A172 (cell line): ENCODE data around the gene TADA1. TPM values are rescaled to one million over a fixed set of nuclear protein-coding genes. Genes with fewer than 3 reads are reported as not detected.
"Not testable (repeated sequence)": the region's sequence is repeated elsewhere in the genome, so short reads cannot be mapped to it uniquely, and the experiment has no call there.

Source experiments
- DNase-seq: peaks from one replicate; pipeline ENCODE4 v3.0.0-alpha.2; 2015; ENCODE audit warnings: low spot score
- total RNA-seq: library from RNA; depleted of rRNA; stranded (reverse); fragments of >200 nt; shearing (Covaris generic); gene quantifications from 2 replicates; pipeline ENCODE4 v1.2.3, GENCODE V29; 2014; rRNA removed

The TADA1 gene
- total RNA-seq, 1 experiment from 2014 or later: 28.5 TPM

DNA sequence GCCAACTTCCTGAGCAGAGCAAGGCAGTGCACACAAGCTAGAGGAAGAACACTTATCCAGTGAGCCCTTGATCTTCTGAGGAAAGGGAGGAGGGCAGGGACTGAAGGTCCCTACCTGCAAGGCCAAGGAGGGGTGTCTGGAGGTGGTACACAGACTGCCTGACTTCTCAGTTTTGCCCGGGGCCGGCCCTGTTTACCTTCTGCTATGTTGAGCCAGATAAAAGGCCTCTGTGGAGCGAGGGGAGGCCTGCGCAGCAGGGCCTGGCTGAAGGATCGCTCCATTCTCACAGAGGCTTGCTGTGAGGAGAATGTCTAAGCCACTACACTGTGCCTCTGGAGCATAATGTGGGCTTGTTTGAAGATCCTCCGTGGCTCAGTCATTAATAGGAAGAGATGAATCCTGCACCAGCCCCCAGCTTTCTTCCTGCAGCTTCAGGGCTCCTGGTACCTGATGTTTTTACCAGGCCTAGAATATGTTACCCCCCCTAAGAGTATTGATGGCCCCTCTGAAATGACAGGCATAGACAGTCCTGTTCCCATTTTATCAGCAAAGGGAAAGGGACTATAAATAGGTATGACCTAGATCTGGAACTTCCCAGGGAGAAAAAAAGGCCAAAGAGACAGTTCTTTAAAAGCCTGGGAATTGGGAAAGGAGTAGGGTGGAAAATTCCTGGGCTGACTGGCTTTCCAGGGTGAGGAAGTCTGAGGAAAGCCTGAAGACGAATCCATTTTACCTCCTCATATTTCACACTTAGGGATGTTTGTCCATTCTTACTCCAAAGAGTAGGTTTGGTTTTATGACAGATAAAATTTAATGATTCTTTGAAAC is 32.1 kb downstream of the TADA1 start:
- no peak for DNase-seq

DNA sequence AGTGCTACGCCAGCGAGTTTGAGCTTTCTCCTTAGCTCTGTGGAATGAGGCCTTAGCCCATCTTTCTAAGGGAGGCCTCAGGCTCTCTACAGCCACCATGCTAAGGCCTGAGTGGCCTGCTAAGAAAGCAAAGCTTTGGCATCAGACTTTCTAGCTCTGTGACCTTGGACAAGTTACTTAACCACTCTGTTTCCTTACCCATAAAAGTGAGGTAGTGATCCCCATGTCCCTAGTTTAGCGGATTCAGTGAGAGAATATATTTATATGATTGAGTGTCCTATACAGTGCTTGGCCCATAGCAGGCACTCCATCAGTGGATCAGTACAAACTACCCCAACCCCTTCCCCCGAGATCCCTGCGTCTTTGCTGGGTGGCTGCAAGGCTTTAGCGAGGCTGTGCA is 32.7 kb downstream of the TADA1 start:
- no peak for DNase-seq

DNA sequence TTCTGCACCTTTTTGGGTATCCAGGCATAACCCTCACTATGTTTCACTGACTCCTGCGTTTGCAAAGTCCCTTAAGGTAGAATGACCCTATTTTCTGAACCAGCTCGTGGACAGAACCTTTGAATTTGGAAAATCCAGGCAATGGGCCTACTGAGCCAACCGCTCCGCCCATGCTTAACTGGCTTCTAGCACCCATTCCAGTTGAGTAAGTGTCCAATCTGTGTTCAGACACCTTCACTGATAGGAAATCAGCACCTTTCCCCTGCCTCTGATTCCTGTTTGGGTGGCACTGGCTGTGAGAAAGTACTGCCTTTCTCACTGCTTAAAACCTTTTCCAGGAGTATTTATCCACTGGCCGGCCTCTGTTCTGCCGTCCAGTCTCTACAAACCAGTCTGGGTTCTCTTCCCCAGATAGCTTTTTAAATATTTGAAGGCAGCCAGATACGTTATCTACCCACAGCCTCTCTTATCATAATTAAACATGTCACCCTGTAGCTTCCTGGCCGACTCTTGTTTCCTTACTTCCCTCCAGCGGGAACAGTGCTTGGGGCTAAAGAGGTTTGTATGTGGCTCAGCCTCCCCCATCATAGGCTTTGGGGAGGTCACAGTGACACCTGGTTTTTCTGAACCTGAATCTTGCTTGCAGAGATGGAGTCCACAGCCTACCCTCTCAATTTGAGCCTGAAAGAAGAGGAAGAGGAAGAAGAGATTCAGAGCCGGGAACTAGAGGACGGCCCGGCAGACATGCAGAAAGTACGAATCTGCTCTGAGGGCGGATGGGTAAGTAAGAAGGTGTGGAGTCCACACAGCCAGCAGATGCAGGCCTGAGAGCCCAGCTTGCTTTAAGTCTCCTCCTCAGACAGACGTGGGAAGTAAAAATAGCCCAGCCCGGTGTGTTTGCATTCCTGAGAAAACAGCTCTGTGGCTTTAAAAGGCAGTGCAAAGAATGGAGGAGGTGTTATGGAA is 35.5 kb downstream of the TADA1 start:
- no peak for DNase-seq

DNA sequence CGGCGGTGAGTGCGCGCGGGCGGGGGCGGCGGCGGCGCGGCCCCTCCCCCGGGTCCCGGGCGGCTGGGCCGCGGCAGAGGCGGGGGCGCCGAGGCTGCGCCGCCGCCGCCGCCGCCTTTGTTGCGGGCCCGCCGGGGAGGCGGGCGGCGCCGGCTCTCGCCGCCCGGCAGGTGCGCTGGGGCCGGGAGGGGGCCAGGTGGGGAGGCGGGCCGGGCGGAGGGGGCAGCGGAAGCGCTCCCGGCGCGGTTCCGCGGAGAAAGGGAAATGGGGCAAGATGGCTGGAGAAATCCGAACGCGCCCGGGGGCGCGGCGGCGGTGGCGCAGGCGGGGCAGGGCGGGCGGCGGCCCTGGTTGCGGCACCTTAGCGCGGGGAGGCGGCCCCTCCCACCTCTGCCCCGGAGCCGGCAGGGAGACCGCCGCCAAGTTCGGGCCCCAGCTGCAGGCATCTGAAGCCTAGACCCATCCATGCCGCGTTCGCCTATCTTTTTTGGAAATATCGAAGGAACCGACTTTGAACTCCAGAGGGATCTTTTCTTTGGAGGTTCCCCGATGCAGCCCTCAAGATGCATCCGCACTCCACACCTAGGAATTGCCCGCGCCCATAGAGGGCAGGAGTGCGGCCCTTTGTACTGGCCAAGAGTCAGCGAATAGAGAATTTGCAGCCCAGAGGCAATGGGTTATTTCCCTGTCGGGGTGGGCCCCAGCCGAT is 36.3 kb downstream of the TADA1 start:
- peak; percentile 30 for DNase-seq

DNA sequence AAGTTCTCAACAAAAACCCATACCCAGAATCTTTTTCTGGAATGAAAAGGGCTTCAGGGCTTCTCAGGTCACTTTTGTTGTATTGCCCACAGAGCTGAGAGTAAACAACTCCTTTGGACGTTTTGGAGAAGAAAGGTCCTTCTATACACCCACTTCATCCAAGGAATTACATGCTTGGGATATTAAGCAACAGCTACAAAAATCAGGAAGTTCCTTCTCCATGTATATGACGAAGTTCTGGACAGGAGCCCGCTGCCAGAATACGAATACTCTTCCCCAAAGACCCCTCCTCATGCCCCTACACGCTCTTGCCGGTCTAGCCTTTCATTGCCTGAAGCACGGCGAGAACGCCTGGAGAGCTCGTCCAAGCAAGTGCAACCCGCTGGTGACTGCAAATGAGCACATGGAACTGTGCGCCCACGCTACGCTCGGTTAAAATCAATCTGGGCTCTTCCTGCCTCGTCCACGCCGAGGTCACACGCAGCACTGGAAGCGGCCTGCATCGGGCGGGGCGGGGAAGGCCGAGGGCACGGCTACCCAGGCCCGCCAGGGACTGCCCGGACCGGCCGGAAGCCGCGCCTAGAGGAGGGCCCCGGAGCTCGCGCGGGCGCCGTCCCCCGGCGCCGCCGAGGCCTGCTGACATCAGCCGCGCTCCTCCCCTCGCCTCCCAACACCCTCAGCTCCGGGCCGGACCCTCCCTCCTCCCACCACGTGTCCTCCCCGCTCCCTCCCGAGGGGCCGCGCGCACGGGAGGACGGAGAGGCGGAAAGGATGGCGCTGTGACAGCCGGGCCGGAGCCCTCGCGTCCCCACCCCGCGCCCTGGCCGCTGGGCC is 37.1 kb downstream of the TADA1 start, which contains the start of gene POGK:
Gene POGK (plus strand): TSS at position 710 of the 834 bp plus-strand sequence. CDS start 1,482 bp downstream, outside the sequence.
- DNase-seq: peak; percentile 84

DNA sequence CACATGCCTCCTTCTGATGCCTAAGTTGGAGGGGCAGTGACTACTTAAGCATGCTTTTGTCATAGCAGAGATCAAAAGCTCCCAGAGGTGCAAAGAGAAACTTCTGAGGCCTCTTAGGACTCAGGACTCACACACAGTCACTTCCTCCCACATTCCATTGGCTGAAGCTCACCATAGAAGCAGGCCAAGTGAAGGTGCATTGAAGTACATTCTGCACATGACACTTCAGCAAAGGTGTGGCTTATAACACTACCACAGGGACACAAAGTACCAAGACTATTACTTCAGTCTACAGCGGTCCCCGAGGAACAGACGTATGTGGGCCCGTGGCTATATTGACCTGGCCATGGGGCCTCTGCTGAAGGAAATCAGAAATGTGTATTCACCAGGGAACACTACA is 39.3 kb downstream of the TADA1 start:
- DNase-seq: no peak

DNA sequence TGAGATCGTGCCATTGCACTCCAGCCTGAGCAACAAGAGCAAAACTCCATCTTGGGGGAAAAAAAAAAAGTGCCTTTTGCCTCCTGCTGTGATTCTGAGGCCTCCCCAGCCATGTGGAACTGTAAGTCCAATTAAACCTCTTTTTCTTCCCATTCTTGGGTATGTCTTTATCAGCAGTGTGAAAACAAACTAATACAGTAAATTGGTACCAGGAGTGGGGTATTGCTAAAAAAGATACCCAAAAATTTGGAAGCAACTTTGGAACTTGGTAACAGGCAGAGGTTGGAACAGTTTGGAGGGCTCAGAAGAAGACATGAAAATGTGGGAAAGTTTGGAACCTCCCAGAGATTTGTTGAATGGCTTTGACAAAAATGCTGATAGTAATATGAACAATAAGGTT is 46.3 kb downstream of the TADA1 start:
- DNase-seq: not testable (repeated sequence)

DNA sequence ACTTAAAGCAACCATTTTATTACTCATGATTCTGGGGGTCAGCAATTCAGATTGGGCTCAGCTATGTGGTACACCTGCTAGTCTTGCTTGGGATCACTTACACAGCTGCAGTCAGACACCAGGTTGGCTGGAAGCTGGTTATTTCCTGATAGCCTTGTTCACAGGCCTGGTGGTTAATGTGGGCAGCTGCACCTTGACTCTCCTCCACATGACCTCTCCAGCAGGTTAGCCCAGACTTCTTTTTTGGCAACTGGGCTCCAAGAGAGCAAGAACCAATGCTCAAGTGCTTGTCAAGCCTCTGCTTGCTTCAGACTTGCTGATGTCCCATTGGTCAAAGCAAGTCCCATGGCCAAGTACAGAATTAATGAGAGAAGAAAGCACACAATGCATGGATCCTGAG is 48.6 kb downstream of the TADA1 start:
- DNase-seq: no peak

DNA sequence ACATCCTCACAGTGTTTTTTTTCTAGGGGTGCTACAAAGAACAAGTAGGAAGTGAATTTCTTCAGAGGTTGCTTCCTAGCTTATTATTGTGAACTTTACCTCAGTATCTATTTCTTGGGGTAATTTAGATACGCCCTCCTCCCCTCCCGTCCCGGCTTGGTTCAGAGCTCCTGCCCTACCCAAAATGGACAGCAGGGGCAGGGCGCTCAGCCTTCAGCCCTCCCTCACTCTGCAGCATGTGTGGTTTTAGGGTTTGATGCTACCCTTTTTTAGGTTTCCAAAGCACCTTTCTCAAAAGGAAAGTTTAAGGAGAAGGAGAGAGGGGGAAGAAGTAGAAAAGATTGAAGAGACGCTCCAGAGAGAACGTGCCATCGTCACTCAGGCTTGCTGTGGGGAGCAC is 53.7 kb downstream of the TADA1 start:
- no peak for DNase-seq

DNA sequence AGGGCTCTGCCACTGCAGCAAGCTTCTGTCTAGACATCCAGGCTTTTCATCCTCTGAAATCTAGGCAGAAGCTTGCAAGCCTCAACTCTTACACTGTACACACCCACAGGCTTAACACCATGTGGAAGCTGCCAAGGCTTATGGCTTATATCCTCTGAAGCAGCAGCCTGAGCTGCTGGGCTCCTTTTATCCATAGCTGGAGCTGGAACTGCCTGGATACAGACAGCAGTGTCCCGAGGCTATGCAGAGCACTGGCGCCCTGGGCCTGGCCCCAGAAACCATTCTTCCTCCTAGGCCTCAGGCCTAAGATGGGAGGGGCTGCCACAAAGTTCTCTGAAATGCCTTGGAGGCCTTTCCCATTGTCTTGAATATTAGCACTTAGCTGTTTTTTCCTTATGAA is 56.1 kb downstream of the TADA1 start:
- DNase-seq: no peak

DNA sequence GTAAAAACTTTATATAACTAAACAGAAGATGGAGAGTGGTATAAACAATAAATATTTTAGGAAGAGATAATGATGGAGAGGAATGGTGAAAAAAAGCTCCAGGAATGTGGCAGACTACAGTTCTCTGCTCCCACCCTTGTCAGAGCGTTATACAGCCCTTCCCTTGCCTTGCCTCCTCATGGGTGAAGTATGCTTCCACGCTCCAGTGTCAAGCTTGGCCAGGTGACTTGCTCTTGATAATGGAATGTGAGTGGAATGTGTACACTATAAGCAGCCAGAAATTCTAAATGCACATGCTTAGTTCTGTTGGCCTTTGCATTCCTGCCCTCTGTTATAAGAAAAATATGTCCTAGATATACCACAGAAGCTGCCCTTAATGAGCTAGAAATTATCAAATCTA is 61.5 kb downstream of the TADA1 start:
- peak; percentile 5 for DNase-seq

DNA sequence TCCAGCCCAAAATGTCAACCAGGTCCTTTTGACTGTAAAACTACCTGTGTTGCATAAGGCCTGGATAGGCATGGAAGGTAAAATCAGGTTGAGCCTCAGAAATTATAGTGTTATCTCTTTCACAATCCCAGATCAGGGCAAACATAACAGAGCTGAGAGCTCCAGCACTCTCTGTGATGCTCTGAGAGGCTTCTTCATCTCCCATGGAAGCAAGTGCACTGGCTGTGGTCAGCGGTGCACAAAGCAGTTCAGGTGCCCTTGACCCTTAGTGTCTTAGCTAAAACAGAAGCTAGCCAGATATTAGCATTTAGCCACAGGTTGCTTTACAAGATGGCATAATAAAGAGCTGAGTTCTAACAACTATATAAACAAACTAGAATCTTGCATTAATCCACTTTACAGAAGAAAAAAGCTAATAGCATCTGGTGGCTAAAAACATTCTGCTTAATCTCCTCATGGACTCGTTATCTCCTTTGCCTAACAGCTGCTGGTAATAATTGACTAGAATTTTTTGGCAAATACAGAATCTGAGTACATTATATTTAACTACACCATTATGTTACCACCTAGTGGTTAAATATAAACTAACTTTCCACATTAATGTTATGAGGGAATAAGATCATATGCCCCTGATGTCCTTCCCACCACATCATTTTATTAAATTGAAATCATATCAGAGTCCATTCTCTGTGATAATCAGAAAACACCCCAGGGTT is 62.4 kb downstream of the TADA1 start:
- DNase-seq: no peak

DNA sequence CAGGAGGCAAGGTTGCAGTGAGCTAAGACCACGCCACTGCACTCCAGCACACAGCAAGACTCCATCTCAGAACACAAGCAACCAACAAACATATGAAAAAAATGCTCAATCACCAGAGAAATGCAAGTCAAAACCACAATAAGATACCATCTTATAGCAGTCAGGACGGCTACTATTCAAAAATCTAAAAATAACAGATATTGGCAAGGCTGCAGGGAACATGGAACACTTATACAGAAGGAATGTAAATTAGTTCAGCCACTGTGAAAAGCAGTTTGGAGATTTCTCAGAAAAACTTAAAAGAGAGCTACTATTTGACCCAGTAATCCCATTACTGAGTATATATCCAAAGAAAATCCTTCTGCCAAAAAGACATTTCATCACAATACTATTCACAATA is 64.4 kb downstream of the TADA1 start:
- DNase-seq: no peak

DNA sequence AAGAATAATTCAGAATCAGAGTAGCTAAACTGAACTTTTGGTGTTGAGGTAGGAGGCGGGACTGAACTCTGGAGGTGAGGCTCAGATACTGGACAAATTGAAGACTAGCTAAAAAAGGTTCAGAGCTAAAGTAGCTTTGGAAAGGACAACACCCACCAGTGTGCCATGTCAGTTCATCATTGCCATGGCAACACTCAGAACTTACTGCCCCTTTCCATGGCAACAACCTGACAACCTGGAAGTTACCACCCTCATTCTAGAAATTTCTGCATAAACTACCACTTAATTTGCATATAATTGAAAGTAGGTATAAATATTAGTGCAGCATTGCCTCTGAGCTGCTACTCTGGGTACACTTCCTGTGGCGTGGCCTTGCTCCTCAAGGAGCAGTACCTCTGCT is 67.1 kb downstream of the TADA1 start:
- no peak for DNase-seq

Other genes starting within 250 kb of the TADA1 start
- gene POGK, start 36.8 kb downstream of the TADA1 start, total RNA-seq: 59.3 and 61.8 TPM in 2 replicates
- gene ILDR2, start 99.3 kb upstream of the TADA1 start, total RNA-seq: 0.12 and 0.48 TPM in 2 replicates
- not detected in 2 replicates for gene MAEL, start 113.0 kb upstream of the TADA1 start, total RNA-seq
- gene GPA33, start 214.1 kb upstream of the TADA1 start, total RNA-seq: 0.24 TPM in 1 of 2 replicates, not detected in the other
- gene STYXL2, start 217.8 kb upstream of the TADA1 start, total RNA-seq: not detected in 2 replicates